ENCODE data around the gene DMPK. TPM values are rescaled to one million over a fixed set of nuclear protein-coding genes. Genes with fewer than 3 reads are reported as not detected.
"Not testable (repeated sequence)": the region's sequence is repeated elsewhere in the genome, so short reads cannot be mapped to it uniquely, and the experiment has no call there.

Gene DMPK
- total RNA-seq, 1 experiment from 2014 or later, result 119 TPM

DNA sequence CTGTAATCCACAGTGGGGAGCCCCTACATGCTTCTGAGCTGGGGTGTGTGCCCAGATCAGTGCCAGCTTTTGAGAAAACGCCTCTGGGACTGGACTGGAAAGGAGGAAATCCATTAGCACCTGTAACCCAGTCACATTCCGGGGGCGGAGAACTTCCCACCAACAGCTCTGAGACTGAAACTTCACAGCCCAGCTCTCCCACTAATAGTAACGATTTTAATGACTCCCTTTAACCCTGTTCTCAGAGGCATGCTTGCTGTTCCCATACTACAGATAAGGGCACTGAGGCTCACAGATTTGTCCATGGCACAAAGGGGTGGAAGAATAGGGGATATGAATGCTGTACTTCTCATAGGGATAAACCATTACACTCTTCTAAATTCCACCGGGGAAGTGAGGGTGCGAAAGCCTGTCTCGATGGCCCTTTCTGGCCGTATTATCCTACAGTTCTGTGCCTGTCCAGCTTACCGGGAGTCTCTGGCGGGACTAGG lies 52.4 kb downstream of the DMPK start:
- H3K4me3 ChIP-seq (ENCODE audit: low read depth in 2 of 2, low read length in 2 of 2), result peak overlapping the region; percentile 76 to 84
- ChIA-PET POLR2A (interaction anchor here (0.6 kb wide), 1 partner anchor 22 kb away, joined by 14 read pairs; no protein-coding TSS in a partner anchor), CTCF (no interaction called here)
- in situ Hi-C loops (cut with HindIII; ENCODE audit: low pct_unique_long_range_greater_than_20kb, low sequenced_read_pairs), result no loop called here
- ATAC-seq (peak; percentile 3; the same call in 1 of the 2 replicates), DNase-seq (ENCODE audit: low read depth, low spot score) (no peak)
- TF ChIP-seq, protein P1, sequence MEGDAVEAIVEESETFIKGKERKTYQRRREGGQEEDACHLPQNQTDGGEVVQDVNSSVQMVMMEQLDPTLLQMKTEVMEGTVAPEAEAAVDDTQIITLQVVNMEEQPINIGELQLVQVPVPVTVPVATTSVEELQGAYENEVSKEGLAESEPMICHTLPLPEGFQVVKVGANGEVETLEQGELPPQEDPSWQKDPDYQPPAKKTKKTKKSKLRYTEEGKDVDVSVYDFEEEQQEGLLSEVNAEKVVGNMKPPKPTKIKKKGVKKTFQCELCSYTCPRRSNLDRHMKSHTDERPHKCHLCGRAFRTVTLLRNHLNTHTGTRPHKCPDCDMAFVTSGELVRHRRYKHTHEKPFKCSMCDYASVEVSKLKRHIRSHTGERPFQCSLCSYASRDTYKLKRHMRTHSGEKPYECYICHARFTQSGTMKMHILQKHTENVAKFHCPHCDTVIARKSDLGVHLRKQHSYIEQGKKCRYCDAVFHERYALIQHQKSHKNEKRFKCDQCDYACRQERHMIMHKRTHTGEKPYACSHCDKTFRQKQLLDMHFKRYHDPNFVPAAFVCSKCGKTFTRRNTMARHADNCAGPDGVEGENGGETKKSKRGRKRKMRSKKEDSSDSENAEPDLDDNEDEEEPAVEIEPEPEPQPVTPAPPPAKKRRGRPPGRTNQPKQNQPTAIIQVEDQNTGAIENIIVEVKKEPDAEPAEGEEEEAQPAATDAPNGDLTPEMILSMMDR (IDR thresholded peaks at IDR 0.05), result no peak
- TF ChIP-seq POLR2AphosphoS5 (IDR thresholded peaks at IDR 0.05; ENCODE audit: low read depth, low read length) (no peak), TCF7L2 (IDR thresholded peaks at IDR 0.05; ENCODE audit: low read depth, low read length) (no peak)
- peak overlapping the region; percentile 85 for H3K27ac ChIP-seq (ENCODE audit: low read length)
- intact Hi-C loops (cut with micrococcal nuclease; ENCODE audit: unreplicated experiment), result no loop called here
- H3K4me1 ChIP-seq (ENCODE audit: control insufficient read depth, insufficient read depth, low read length), result no peaks in the 10 kb centered on the region
- no peaks in the 10 kb centered on the region for H3K9me3 ChIP-seq (ENCODE audit: control insufficient read depth, insufficient read depth, low read depth, low read length)
- BruUV-seq (replicated peaks), result TSS peak; percentile 91
- no peaks in the 10 kb centered on the region for H3K27me3 ChIP-seq (ENCODE audit: control insufficient read depth, insufficient read depth, low read length)
- peaks cover 2% of the 10 kb centered on the region; the same call in 1 of the 2 replicates for H3K36me3 ChIP-seq (ENCODE audit: control insufficient read depth, insufficient read depth, low read length)

- BruUV-seq (replicated peaks); ATAC-seq; H3K4me3 ChIP-seq (ENCODE audit: low read depth in 2 of 2, low read length in 2 of 2); H3K36me3 ChIP-seq (ENCODE audit: control insufficient read depth, insufficient read depth, low read length); intact Hi-C loops (cut with micrococcal nuclease; ENCODE audit: unreplicated experiment); CTCF ChIA-PET; in situ Hi-C loops (cut with HindIII; ENCODE audit: low pct_unique_long_range_greater_than_20kb, low sequenced_read_pairs); DNase-seq (ENCODE audit: low read depth, low spot score); H3K27me3 ChIP-seq (ENCODE audit: control insufficient read depth, insufficient read depth, low read length); POLR2A ChIA-PET; H3K27ac ChIP-seq (ENCODE audit: low read length); H3K4me1 ChIP-seq (ENCODE audit: control insufficient read depth, insufficient read depth, low read length); H3K9me3 ChIP-seq (ENCODE audit: control insufficient read depth, insufficient read depth, low read depth, low read length): not testable (repeated sequence)
Measured at GRCh38 chr19:45728683-45729082, 53.6 kb downstream of the DMPK start.

GRCh38 chr19:45720065-45720464 lies 62.2 kb downstream of the DMPK start:
- intact Hi-C loops (cut with micrococcal nuclease; ENCODE audit: unreplicated experiment); BruUV-seq (replicated peaks); H3K4me3 ChIP-seq (ENCODE audit: low read depth in 2 of 2, low read length in 2 of 2); H3K27me3 ChIP-seq (ENCODE audit: control insufficient read depth, insufficient read depth, low read length); H3K36me3 ChIP-seq (ENCODE audit: control insufficient read depth, insufficient read depth, low read length); POLR2A ChIA-PET; CTCF ChIA-PET; ATAC-seq; DNase-seq (ENCODE audit: low read depth, low spot score); in situ Hi-C loops (cut with HindIII; ENCODE audit: low pct_unique_long_range_greater_than_20kb, low sequenced_read_pairs); H3K9me3 ChIP-seq (ENCODE audit: control insufficient read depth, insufficient read depth, low read depth, low read length); H3K27ac ChIP-seq (ENCODE audit: low read length): not testable (repeated sequence)
- H3K4me1 ChIP-seq (ENCODE audit: control insufficient read depth, insufficient read depth, low read length), result peaks cover 15% of the 10 kb centered on the region

Other genes with a start within 250 kb of the DMPK start
- 20.3 TPM for gene OPA3, start 197.7 kb downstream of the DMPK start, total RNA-seq (2021; ENCODE audit: unreplicated experiment)
- gene GPR4, start 180.3 kb downstream of the DMPK start, total RNA-seq (2021; ENCODE audit: unreplicated experiment), result 0.23 TPM
- gene EML2, start 143.1 kb downstream of the DMPK start, total RNA-seq (2021; ENCODE audit: unreplicated experiment), result 32.7 TPM
- 2.0 TPM for gene GIPR, start 114.3 kb downstream of the DMPK start, total RNA-seq (2021; ENCODE audit: unreplicated experiment)
- gene SNRPD2, start 90.5 kb downstream of the DMPK start, total RNA-seq (2021; ENCODE audit: unreplicated experiment), result 496 TPM
- 19.4 TPM for gene QPCTL, start 89.8 kb downstream of the DMPK start, total RNA-seq (2021; ENCODE audit: unreplicated experiment)
- 25.1 TPM for gene FBXO46, start 51.6 kb downstream of the DMPK start, total RNA-seq (2021; ENCODE audit: unreplicated experiment)
- not detected for gene MEIOSIN, start 49.1 kb downstream of the DMPK start, total RNA-seq (2021; ENCODE audit: unreplicated experiment)
- gene SIX5, start 13.2 kb downstream of the DMPK start, total RNA-seq (2021; ENCODE audit: unreplicated experiment), result 38.7 TPM
- 64.6 TPM for gene DMWD, start 10.4 kb upstream of the DMPK start, total RNA-seq (2021; ENCODE audit: unreplicated experiment)
- not detected for gene RSPH6A, start 32.8 kb upstream of the DMPK start, total RNA-seq (2021; ENCODE audit: unreplicated experiment)
- gene SYMPK, start 80.7 kb upstream of the DMPK start, total RNA-seq (2021; ENCODE audit: unreplicated experiment), result 47.7 TPM
- gene FOXA3, start 81.8 kb upstream of the DMPK start, total RNA-seq (2021; ENCODE audit: unreplicated experiment), result 0.26 TPM
- gene IRF2BP1, start 103.7 kb upstream of the DMPK start, total RNA-seq (2021; ENCODE audit: unreplicated experiment), result 21.9 TPM
- gene MYPOP, start 120.1 kb upstream of the DMPK start, total RNA-seq (2021; ENCODE audit: unreplicated experiment), result 11.1 TPM
- not detected for gene NANOS2, start 132.3 kb upstream of the DMPK start, total RNA-seq (2021; ENCODE audit: unreplicated experiment)
- 0.44 TPM for gene NOVA2, start 191.4 kb upstream of the DMPK start, total RNA-seq (2021; ENCODE audit: unreplicated experiment)
- 17.9 TPM for gene CCDC61, start 213.0 kb upstream of the DMPK start, total RNA-seq (2021; ENCODE audit: unreplicated experiment)
- not detected for gene PGLYRP1, start 240.6 kb upstream of the DMPK start, total RNA-seq (2021; ENCODE audit: unreplicated experiment)